ENCODE results near the gene ABHD11. TPM values are rescaled to one million over a fixed set of nuclear protein-coding genes. Genes with fewer than 3 reads are reported as not detected.

ABHD11 gene
- total and polyA plus RNA-seq, 8 donors = 11.6 to 112 (median 19.7) TPM

DNA sequence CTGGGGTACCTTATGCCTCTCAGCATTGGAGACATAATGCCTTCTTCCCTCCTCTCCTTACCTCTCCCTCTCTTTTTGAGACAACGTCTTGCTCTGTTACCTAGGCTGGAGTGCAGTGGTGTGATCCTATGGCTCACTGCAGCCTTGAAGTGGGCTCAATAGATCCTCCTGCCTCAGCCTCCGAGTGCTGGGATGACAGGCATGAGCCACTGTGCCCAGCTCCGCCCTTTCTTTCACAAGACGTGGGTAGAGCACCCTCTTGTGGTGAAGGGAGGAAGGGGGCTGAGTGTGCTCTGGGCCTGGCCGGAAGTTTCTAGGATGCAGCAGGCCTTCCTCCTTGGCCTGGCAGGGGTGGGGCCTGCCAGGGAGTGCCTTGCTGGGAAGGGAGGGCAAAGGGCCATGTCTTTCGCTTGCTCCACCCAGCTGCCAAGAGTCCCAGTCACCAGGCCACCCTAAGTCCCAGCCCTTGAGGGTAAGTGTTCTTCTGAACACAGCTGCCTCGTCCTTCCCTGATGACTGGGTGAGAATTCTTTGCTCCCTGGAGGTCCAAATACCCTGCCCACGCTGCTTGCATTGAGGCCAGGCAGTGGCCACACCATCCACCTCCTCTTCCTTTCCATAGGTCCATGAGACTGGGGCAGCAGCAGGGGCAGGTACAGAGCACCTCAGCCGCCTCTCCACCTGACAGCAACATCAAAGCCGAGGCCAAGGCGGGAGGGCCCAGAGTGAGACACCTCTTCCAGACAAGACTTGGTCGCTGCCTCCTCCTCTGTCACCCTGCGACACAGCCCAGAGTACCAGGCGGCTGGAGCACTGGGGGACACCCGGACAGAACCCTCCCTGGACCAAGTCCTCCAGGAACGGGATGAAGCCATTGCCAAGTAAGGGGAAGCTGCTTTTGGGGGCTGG, 3.7 kb downstream of the ABHD11 start:
- H3K9me3 ChIP-seq = no peaks in the 10 kb centered on the region
- no peak overlapping the region for H3K4me3 ChIP-seq
- 54 to 66% (median 57%) methylated on average over 14 to 16 of the region's 16 CpGs for WGBS, 5 donors
- TF ChIP-seq, protein P1, sequence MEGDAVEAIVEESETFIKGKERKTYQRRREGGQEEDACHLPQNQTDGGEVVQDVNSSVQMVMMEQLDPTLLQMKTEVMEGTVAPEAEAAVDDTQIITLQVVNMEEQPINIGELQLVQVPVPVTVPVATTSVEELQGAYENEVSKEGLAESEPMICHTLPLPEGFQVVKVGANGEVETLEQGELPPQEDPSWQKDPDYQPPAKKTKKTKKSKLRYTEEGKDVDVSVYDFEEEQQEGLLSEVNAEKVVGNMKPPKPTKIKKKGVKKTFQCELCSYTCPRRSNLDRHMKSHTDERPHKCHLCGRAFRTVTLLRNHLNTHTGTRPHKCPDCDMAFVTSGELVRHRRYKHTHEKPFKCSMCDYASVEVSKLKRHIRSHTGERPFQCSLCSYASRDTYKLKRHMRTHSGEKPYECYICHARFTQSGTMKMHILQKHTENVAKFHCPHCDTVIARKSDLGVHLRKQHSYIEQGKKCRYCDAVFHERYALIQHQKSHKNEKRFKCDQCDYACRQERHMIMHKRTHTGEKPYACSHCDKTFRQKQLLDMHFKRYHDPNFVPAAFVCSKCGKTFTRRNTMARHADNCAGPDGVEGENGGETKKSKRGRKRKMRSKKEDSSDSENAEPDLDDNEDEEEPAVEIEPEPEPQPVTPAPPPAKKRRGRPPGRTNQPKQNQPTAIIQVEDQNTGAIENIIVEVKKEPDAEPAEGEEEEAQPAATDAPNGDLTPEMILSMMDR (IDR thresholded peaks at IDR 0.05) = peak in 5 of 7 experiments; percentile 72 to 90 (median 82)
- TF ChIP-seq POLR2AphosphoS5 (IDR thresholded peaks at IDR 0.05) (peak in 2 of 3 donors; percentile 63 to 91), POLR2A (IDR thresholded peaks at IDR 0.05) (no peak), EP300 (IDR thresholded peaks at IDR 0.05) (no peak)
- peaks cover 7 to 30% (median 23%) of the 10 kb centered on the region in 4 donors for H3K4me1 ChIP-seq
- H3K36me3 ChIP-seq = peaks cover 4 to 26% (median 22%) of the 10 kb centered on the region in 4 donors
- peak overlapping the region; percentile 25 to 78 (median 47) for H3K27ac ChIP-seq
- DNase-seq = peak; percentile 92 to 95
- intact Hi-C loops (cut with DNase I; ENCODE audit: low total_unique reads) = no loop called here
- H3K27me3 ChIP-seq = no peaks in the 10 kb centered on the region

DNA sequence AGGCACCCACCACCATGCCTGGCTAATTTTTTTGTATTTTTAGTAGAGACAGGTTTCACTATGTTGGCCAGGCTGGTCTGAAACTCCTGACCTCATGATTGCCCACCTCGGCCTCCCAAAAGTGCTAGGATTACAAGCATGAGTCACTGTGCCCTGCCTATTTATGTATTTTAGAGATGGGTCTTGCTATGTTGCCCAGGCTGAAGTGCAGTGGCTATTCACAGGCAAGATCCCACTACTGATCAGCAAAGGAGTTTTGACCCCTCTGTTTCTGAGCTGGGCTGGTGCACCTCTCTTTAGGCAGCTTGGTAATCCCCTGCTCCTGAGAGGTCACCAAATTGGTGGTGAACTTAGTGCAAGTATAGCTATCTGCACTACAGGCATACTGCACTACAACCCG, 6.2 kb downstream of the ABHD11 start:
- TF ChIP-seq POLR2A (IDR thresholded peaks at IDR 0.05) (no peak), EP300 (IDR thresholded peaks at IDR 0.05) (no peak), POLR2AphosphoS5 (IDR thresholded peaks at IDR 0.05) (no peak)
- TF ChIP-seq, protein P1 (IDR thresholded peaks at IDR 0.05) = no peak
- no peak overlapping the region for H3K4me3 ChIP-seq
- H3K27ac ChIP-seq = no peak overlapping the region
- peaks cover 0 to 4% (median 0%) of the 10 kb centered on the region in 3 donors for H3K27me3 ChIP-seq
- 47 to 72% (median 64%) methylated on average over 2 of the region's 2 CpGs for WGBS, 5 donors
- no peaks in the 10 kb centered on the region for H3K9me3 ChIP-seq
- intact Hi-C loops (cut with DNase I; ENCODE audit: low total_unique reads) = no loop called here
- no peak for DNase-seq
- peaks cover 4 to 22% (median 20%) of the 10 kb centered on the region in 4 donors for H3K36me3 ChIP-seq
- peaks cover 0 to 15% (median 4%) of the 10 kb centered on the region in 4 donors for H3K4me1 ChIP-seq

DNA sequence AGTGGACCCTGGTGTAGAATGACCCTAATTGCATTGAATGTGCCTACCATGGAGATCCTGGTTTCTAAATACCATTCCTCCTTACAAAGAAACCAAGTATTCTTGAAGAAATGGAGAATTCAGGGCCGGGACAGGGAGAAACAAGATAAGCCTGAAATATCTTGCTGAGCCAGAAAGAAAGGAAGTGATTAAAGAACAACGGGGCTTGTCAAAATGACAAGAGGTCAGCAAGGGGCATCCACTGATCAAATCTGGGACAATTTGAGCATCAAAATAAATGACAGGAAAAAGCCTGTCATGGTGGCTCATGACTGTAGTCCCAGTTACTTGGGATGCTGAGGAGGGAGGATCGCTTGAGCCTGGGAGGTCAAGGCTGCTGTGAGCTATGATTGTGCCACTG, 8.1 kb downstream of the ABHD11 start:
- peaks cover 0 to 15% (median 0%) of the 10 kb centered on the region in 3 donors for H3K27me3 ChIP-seq
- no peaks in the 10 kb centered on the region for H3K9me3 ChIP-seq
- TF ChIP-seq, protein P1 (IDR thresholded peaks at IDR 0.05) = no peak
- no peak for TF ChIP-seq EP300 (IDR thresholded peaks at IDR 0.05)
- no peak for TF ChIP-seq POLR2AphosphoS5 (IDR thresholded peaks at IDR 0.05)
- TF ChIP-seq POLR2A (IDR thresholded peaks at IDR 0.05) = no peak
- H3K27ac ChIP-seq = no peak overlapping the region
- H3K4me3 ChIP-seq = no peak overlapping the region
- WGBS, 5 donors = 24 to 34% (median 27%) methylated on average over 3 of the region's 3 CpGs
- no peak for DNase-seq
- H3K36me3 ChIP-seq = peaks cover 0 to 3% (median under 1%) of the 10 kb centered on the region in 4 donors
- H3K4me1 ChIP-seq = peaks cover 0 to 7% (median 0%) of the 10 kb centered on the region in 4 donors
- intact Hi-C loops (cut with DNase I; ENCODE audit: low total_unique reads) = no loop called here

DNA sequence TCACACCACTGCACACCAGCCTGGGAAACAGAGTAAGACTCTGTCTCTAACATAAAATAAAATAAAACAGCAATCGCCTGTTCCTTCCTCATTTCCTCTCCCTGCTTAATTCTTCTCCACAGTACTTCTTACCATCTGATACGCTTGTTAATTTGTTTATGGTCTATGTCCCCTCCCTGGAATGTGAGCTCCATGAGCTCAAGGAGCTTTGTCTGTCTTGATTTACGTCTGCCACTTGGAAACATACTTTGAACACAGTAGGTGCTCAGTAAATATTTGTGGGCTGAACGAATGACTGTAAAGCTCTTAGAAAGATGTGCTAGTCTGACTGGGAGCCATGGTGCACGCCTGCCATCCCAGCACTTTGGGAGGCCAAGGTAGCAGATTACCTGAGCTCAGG, 10.1 kb downstream of the ABHD11 start:
- TF ChIP-seq, protein P1 (IDR thresholded peaks at IDR 0.05) = no peak
- no peak for TF ChIP-seq EP300 (IDR thresholded peaks at IDR 0.05)
- TF ChIP-seq POLR2A (IDR thresholded peaks at IDR 0.05) = no peak
- TF ChIP-seq POLR2AphosphoS5 (IDR thresholded peaks at IDR 0.05) = no peak
- WGBS, 5 donors = 44 to 67% (median 57%) methylated on average over 5 of the region's 5 CpGs
- no peak for DNase-seq
- Histone ChIP-seq H3K27me3 (peaks cover 0 to 15% (median 0%) of the 10 kb centered on the region in 3 donors), H3K36me3 (no peaks in the 10 kb centered on the region), H3K4me3 (no peak overlapping the region), H3K9me3 (no peaks in the 10 kb centered on the region), H3K4me1 (no peaks in the 10 kb centered on the region), H3K27ac (no peak overlapping the region)
- intact Hi-C loops (cut with DNase I; ENCODE audit: low total_unique reads) = no loop called here
